ENCODE measurements around the gene GPR141.
A peak's percentile ranks its signal among the peaks of the same experiment; 100 is the strongest.
"Not testable (repeated sequence)": the region's sequence is repeated elsewhere in the genome, so short reads cannot be mapped to it uniquely, and the experiment has no call there.

Gene GPR141

DNA sequence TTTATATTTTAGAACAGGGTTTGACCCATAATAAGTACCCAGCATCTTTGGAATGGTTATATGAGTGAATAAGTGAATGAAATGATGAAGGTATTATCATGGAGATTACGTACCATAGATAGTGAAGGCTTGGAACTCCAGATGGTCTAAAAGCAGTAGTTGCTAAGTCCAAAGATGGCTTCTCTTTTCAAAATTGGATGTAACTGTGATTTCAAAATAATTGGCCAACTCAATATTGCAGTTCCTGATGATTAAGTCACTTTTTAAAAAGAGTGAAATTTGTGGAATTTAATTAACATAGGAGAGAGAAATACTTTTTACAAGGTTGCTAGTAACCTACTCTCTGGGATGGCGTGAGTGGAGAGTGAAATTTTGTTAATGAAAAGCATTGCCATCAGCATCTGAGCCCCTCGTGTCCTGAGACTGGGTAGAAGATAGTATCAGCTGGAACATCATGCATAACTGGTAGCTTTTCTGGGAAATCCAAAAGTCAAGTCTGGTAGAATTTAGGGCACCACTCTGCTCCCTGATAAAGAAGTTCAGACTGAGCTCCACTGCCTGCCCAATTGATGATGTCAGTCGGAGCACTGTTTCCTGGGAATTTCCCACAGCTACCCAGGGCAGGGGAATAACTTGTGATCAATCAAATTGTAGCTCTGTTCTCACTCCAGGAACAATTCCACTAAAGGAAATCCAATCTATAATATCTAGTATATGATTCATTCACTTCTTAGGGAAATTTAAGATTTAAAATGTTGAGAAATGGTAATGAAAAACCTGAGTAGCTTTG, 3.2 kb downstream of the GPR141 start:
- no peak for DNase-seq

DNA sequence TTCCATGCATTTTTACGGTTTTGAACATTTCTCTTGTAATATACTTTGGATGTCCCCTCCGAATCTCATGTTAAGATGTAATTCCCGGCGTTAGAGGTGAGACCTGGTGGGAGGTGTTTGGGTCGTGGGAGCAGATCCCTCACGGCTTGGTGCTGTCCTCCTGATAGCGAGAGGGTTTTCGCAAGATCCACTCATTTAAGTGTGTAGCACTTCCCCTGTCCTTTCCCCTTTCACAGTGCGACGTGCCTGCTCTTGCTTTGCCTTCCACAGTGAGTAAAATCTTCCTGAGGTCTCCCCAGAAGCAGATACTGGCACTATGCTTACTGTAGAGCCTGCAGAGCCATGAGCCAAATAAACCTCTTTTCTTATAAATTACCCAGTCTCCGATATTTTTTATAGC, 6.6 kb downstream of the GPR141 start:
- no peak for DNase-seq

GRCh38 chr7:37694208-37695094, 10.9 kb downstream of the GPR141 start:
- DNase-seq, result no peak

- no peak for DNase-seq
Measured at GRCh38 chr7:37698276-37698675, 14.7 kb downstream of the GPR141 start.

- no peak for DNase-seq
Measured at GRCh38 chr7:37698782-37699181, 15.2 kb downstream of the GPR141 start.

DNA sequence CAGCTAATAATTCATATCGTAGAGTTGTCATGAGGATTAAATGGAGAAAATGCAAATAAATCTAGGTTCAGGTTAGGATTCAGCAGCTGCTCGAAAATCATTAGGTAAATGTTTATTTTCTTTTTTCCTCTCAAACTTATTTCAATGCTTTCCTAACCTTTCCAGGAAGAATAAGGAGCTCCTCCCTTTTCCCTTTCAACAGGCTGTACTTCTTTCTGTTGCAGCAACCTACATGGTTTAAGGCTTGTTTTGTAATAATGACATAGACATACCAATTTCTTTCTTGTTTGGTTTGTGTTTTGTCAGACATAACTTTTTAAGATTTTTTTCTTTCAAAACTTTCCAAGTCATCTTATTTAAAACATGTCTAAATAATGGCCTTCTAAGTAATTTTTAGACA, 18.2 kb downstream of the GPR141 start:
- no peak for DNase-seq

DNA sequence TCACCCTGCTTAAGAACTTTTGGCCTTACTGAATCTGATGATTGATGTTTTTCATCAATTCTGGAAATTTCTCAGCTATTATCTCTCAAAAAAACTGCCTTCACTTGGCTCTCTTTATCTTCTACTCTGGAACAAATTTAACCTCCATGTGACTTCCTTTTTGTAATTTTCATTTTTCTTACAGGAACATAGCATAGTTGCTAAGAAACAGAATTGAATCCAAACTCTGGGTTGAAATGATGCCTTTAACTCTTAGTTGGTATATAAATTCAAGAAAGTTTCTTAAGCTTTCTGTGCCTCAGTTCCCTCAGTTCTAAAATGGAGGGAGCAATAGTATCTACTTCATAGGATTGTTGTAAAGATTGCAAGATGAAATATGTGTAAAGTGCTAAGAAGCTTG, 19.8 kb downstream of the GPR141 start:
- no peak for DNase-seq

GRCh38 chr7:37704328-37704833, 20.8 kb downstream of the GPR141 start:
- DNase-seq, result not testable (repeated sequence)

- no peak for DNase-seq
Measured at GRCh38 chr7:37705976-37706375, 22.4 kb downstream of the GPR141 start.

DNA sequence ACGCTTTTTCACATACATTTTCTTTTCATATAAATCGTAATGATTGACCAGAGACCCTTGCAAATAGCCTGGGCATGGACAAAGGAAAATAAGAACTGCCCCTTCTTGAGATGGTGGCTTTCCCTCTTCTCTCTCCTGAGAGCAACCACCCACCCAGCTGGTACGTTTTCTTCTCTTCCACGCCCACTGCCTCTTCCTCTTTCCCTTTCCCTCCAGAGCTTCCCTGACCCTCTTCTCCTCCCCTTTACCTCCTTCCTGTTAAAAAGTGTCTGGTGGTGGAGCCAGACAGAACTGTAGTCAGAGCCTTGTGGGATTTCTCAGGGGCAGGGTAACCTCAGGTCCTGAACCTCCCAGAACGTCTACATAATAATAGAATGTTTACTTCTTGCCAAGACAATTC, 23.2 kb downstream of the GPR141 start:
- no peak for DNase-seq

DNA sequence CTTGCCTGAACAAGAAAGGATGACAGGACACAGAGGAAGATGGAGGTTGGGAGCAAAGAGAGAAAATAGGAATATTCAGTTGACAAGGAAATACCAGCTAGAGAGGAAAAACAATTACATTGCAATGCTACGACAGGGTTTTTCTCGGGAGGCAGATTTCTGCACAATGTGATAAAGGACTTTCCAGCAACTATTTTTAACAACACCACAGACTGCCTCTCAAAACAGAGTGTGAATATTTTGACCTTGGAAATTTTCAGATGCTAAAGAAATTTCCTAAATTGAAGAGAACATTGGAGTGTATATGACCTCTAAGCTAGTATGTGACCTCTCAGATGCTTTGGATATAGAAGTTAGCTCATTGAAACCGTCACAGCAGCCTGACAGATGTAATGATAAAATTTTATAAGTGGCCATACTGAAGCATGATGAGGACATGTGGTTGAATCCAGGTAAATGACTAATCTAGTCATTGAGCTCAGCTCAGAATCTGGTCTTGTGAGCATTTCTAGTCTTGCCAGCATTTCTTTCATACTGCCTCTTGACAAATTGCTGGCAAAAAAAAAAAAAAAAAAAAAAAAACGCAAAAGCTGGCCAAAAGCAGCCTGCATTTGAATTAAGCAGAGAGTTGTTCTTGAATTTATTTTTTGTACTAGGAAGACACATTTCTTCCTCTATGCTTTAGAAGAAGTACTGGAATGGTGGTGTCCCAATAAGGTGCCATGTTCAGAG, 24.4 kb downstream of the GPR141 start:
- DNase-seq, result no peak

GRCh38 chr7:37709631-37710509, 26.3 kb downstream of the GPR141 start:
- no peak for DNase-seq

DNA sequence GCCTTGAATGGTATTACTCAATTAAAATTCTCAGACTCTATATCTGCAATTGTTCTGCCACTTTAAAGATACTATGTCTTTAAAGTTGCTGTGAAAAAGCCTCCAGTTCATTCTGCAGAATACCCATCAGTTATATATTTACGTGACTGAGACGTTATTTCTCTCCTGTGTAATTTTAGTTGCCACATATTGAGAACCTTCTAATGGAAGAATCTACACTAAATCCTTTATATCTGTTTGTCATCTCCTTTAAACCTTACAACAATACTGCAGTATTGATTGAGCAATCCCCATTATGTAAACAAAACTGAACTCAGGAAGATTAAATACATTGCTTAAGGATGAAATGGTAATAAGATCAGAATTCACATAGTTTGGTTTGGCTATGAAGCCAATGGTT, 30.0 kb downstream of the GPR141 start:
- no peak for DNase-seq

- no peak for DNase-seq
Measured at GRCh38 chr7:37714606-37715005, 31.0 kb downstream of the GPR141 start.

DNA sequence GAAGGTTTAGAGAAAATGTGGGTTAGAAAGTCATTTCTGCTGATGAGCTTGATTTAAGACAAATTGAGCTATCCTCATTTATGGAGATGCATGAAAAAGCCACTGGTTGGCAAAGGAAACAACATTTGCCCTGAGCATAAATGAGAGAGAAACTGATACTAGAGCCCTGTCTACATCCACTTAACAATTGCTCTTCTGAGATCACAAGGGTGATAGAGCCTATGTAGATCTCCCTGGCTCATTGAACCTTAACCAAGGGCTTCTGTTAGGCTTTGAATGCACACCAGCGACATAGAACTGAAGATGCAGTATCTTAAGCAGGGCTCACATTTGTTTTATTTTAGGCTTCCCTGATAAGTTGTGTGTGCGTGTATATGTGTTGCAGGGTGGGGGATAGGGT, 35.0 kb downstream of the GPR141 start:
- no peak for DNase-seq

DNA sequence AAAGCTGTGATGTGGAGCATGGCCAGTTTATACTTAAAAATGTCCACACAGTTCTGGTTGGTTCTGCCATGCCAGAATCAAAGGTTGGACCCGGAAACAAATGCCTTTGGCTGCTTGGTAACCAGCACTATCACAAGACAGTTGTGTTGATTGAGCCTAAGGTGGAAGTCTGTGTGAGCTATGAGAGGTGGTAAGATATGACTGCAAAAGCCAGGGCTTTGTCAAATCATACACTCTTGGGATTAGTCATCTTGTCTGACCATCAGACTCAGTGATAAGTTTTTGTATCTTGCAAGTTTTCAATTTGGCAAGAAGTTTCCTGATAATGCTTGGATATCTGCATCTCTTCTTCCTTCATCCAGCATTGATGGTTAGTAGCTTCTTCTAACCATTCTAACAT, 35.5 kb downstream of the GPR141 start:
- no peak for DNase-seq

GRCh38 chr7:37724732-37725131, 41.2 kb downstream of the GPR141 start:
- DNase-seq, result no peak

GRCh38 chr7:37726016-37726415, 42.5 kb downstream of the GPR141 start:
- DNase-seq, result no peak

DNA sequence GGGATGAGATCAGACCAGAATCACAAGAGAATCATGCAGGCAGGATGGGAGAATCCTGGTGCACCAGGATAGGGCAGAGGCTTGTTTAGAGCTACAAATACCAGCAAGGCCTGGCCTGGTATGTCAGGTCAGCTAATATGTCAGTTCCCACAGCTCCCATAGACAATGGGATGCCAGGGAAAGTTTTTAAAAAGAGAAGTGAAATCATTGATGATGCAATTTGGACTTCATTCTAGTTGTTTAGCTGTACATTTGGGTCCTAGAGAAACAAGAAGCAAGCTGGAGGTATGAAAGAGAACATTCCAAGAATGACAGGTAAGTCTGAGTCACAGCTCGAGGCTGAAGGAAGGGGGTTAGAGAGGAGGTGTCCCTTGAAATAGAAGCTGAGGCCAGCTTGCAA, 45.2 kb downstream of the GPR141 start:
- DNase-seq, result no peak

DNA sequence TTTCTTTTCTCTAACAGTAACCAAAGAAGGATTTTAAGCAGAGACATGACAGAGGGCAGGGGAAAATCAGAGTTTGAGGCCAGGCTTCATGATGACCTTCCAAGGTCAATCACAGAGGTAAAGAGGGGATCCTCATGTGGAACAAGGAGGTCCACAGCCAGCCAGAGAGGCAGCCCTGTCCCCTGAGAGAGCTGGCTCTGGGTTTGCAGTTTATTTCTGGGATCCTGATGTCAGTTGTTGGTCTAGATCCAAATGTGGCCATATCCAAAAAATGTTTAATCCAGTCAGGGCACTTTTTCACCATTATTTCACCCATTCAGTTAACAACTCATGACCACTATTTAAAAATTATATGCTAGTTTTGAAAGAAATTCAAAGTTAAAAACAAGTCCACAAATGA, 45.6 kb downstream of the GPR141 start:
- DNase-seq, result no peak

GRCh38 chr7:37730501-37730900, 46.9 kb downstream of the GPR141 start:
- no peak for DNase-seq

DNA sequence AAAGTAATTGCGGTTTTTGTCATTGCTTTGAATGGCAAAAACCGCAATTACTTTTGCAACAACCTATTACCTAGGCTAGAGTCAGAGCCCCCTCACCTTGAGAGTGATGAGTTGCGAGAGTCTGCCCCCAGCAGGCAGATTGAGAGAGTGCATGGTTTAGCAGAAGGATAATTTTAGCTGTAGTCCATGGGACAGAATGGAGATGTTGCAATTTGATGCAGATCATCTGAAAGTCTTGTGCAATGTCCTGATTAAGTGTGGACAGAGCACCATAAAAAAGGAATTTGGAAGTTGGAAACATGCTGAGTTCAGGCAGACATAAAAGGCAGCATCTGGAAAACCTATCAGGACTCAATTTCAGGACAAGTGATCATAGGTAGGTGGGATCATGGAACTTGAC, 48.7 kb downstream of the GPR141 start:
- peak; percentile 23 to 48 for DNase-seq

Data from NCI-H2081 (cell line).